Measurements from ENCODE around the gene AGBL3.

DNA sequence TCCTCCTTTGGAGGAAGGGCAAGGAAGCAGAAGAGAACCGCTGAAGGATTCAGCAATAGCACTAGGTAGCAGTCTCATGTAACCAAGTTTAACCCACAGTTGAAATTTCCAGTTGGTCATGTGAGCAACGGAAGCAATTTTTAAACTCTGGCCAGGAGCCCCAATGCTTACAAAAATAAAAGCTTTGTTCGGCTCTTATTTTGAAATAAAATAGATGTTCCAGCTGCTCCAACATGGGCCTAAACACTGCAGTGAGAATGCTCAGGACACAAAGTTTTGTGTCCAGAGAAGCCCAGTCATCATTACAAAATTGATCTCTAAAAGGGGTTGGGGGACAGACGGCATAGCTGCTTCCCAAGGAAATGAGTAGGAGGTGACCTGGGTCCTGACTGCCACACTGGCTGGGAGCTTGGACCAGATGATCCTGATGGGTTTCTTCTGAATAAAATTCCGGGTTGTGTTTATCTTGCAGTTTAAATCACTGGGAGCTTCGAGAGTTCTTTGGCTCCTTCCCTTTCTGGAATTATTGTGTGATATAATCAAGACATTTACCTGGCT, 161.1 kb downstream of the AGBL3 start:
- TF ChIP-seq HNF4G (IDR thresholded peaks at IDR 0.05) (no peak), TAF1 (conservative IDR thresholded peaks at IDR 0.05) (no peak)
- TF ChIP-seq, protein P1, sequence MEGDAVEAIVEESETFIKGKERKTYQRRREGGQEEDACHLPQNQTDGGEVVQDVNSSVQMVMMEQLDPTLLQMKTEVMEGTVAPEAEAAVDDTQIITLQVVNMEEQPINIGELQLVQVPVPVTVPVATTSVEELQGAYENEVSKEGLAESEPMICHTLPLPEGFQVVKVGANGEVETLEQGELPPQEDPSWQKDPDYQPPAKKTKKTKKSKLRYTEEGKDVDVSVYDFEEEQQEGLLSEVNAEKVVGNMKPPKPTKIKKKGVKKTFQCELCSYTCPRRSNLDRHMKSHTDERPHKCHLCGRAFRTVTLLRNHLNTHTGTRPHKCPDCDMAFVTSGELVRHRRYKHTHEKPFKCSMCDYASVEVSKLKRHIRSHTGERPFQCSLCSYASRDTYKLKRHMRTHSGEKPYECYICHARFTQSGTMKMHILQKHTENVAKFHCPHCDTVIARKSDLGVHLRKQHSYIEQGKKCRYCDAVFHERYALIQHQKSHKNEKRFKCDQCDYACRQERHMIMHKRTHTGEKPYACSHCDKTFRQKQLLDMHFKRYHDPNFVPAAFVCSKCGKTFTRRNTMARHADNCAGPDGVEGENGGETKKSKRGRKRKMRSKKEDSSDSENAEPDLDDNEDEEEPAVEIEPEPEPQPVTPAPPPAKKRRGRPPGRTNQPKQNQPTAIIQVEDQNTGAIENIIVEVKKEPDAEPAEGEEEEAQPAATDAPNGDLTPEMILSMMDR (IDR thresholded peaks at IDR 0.05; ENCODE audit: low read depth, low read length, missing input control): no peak
- TF ChIP-seq, protein P2, sequence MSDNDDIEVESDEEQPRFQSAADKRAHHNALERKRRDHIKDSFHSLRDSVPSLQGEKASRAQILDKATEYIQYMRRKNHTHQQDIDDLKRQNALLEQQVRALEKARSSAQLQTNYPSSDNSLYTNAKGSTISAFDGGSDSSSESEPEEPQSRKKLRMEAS (IDR thresholded peaks at IDR 0.05): no peak

All from liver (tissue), 3 donors.